H1 (cell line): Measurements from ENCODE around the gene RFFL. TPM values are rescaled to one million over a fixed set of nuclear protein-coding genes. Genes with fewer than 3 reads are reported as not detected.

ENCODE experiments used
- CTCF ChIA-PET: fragments of 300-600 bp; sonication (Branson Sonifier 250); formaldehyde crosslinking; loops from one replicate; lab custom pipeline; 2021; ENCODE audit not compliant: partially characterized antibody; lab: Charles Lee
- POLR2A ChIA-PET: fragments of 300-600 bp; sonication (Branson Sonifier 250); formaldehyde crosslinking; loops from one replicate; lab custom pipeline; 2021; ENCODE audit warnings: inconsistent platforms; ENCODE audit not compliant: partially characterized antibody; lab: Charles Lee
- DNase-seq, 2 experiments: peaks; one replicate each; pipeline versions ENCODE4 v3.0.0 to v3.0.0-alpha.2; 2010 to 2022; ENCODE audit warnings: low spot score in 2 of 2, low read depth in 1 of 2, mixed read lengths in 1 of 2
- FAIRE-seq: peaks from 2 replicates; lab custom pipeline; 2011; peaks lifted over from hg19 to GRCh38; lab: Jason Lieb, UNC
- H2AFZ ChIP-seq: 2 replicates; pipeline ENCODE4 v1.8.1; 2012; ENCODE audit warnings: low read length, inconsistent platforms
- H2AK5ac ChIP-seq: 2 replicates; pipeline ENCODE4 v1.6.1; 2013; ENCODE audit warnings: low read depth, low read length
- H2BK120ac ChIP-seq: replicated peaks from 2 replicates; pipeline ENCODE3; 2013; ENCODE audit warnings: low read depth, low read length, inconsistent platforms
- H2BK12ac ChIP-seq: 2 replicates; pipeline ENCODE4 v1.6.1; 2013; ENCODE audit warnings: low read depth, low read length
- H2BK15ac ChIP-seq: 2 replicates; pipeline ENCODE4 v1.6.1; 2013; ENCODE audit warnings: low read length
- H2BK20ac ChIP-seq: 2 replicates; pipeline ENCODE4 v1.6.1; 2013; ENCODE audit warnings: low read length
- H2BK5ac ChIP-seq: 2 replicates; pipeline ENCODE4 v1.6.1; 2013; ENCODE audit warnings: low read depth, low read length
- H3K14ac ChIP-seq: 2 replicates; pipeline ENCODE4 v1.6.1; 2013; ENCODE audit warnings: inconsistent platforms; ENCODE audit not compliant: insufficient read length
- H3K18ac ChIP-seq: 2 replicates; pipeline ENCODE4 v1.6.1; 2013; ENCODE audit warnings: low read length; ENCODE audit errors: extremely low read depth
- H3K23ac ChIP-seq: 2 replicates; pipeline ENCODE4 v1.6.1; 2013; ENCODE audit warnings: inconsistent platforms; ENCODE audit not compliant: insufficient read length
- H3K23me2 ChIP-seq: 2 replicates; pipeline ENCODE4 v1.6.1; 2013; ENCODE audit warnings: low read depth, low read length
- H3K27ac ChIP-seq: 2 replicates; pipeline ENCODE4 v1.6.1; 2011; ENCODE audit warnings: low read depth, low read length, inconsistent platforms
- H3K27me3 ChIP-seq, 4 experiments: replicated peaks in 1 of 4; 1 replicate in 1 of 4; 2 replicates in 3 of 4; pipeline versions ENCODE4 v1.6.1 to v1.8.1; 2011 to 2013; ENCODE audit warnings: low read length in 3 of 4, mild to moderate bottlenecking in 3 of 4, inconsistent platforms in 2 of 4, mixed read lengths in 2 of 4, moderate library complexity in 1 of 4; ENCODE audit not compliant: control insufficient read depth in 3 of 4, insufficient read depth in 3 of 4; ENCODE audit errors: extremely low read depth in 1 of 4
- H3K36me3 ChIP-seq, 4 experiments: 2 replicates each; pipeline versions ENCODE4 v1.6.1 to v1.8.1; 2011 to 2013; ENCODE audit warnings: mild to moderate bottlenecking in 4 of 4, low read length in 3 of 4, moderate library complexity in 2 of 4, control low read depth in 1 of 4, inconsistent platforms in 1 of 4; ENCODE audit not compliant: insufficient read depth in 4 of 4, control insufficient read depth in 2 of 4
- H3K4ac ChIP-seq: replicated peaks from 2 replicates; pipeline ENCODE3; 2013; ENCODE audit warnings: low read length, low read depth, mixed read lengths, inconsistent platforms; ENCODE audit not compliant: insufficient read length
- H3K4me1 ChIP-seq, 4 experiments: replicated peaks in 1 of 4; 1 replicate in 1 of 4; 2 replicates in 3 of 4; pipeline versions ENCODE4 v1.6.1 to v1.8.1; 2011 to 2013; ENCODE audit warnings: low read length in 3 of 4, inconsistent platforms in 2 of 4, mixed read lengths in 1 of 4; ENCODE audit not compliant: insufficient read depth in 4 of 4, control insufficient read depth in 3 of 4
- H3K4me2 ChIP-seq, 2 experiments: 2 replicates each; pipeline versions ENCODE4 v1.6.1 to v1.8.1; 2011 to 2013; ENCODE audit warnings: low read depth in 2 of 2, low read length in 2 of 2, control low read depth in 1 of 2, inconsistent platforms in 1 of 2, mild to moderate bottlenecking in 1 of 2; ENCODE audit not compliant: insufficient read depth in 1 of 2
- H3K4me3 ChIP-seq, 4 experiments: fragments of 200-600, 300-600 bp in 1 of 4; sonication (generic), shearing (Covaris generic), sonication (Bioruptor Twin) in 1 of 4; 2 replicates each; pipeline versions ENCODE4 v1.5.1 to v1.8.1; 2011 to 2016; ENCODE audit warnings: low read length in 4 of 4, low read depth in 3 of 4, control low read depth in 2 of 4, inconsistent platforms in 2 of 4, mild to moderate bottlenecking in 2 of 4, mixed read lengths in 1 of 4, moderate library complexity in 1 of 4; ENCODE audit not compliant: insufficient read depth in 2 of 4; ENCODE audit errors: extremely low read depth in 1 of 4
- H3K56ac ChIP-seq: replicated peaks from 2 replicates; pipeline ENCODE3; 2013; ENCODE audit warnings: low read depth, mild to moderate bottlenecking, mixed read lengths, low read length, inconsistent platforms; ENCODE audit not compliant: insufficient read length
- H3K79me1 ChIP-seq: 2 replicates; pipeline ENCODE4 v1.6.1; 2013; ENCODE audit warnings: low read depth, low read length, control low read depth
- H3K79me2 ChIP-seq, 2 experiments: 2 replicates each; pipeline versions ENCODE4 v1.6.1 to v1.8.1; 2012 to 2013; ENCODE audit warnings: low read length in 2 of 2, mild to moderate bottlenecking in 2 of 2, inconsistent platforms in 1 of 2; ENCODE audit not compliant: insufficient read depth in 2 of 2, control insufficient read depth in 1 of 2
- H3K9ac ChIP-seq, 4 experiments: replicated peaks in 1 of 4; 1 replicate in 1 of 4; 2 replicates in 3 of 4; pipeline versions ENCODE4 v1.6.1 to v1.8.1; 2011 to 2013; ENCODE audit warnings: low read depth in 3 of 4, low read length in 3 of 4, control low read depth in 2 of 4, mild to moderate bottlenecking in 2 of 4, moderate library complexity in 2 of 4, inconsistent platforms in 1 of 4; ENCODE audit errors: extremely low read depth in 1 of 4
- H3K9me3 ChIP-seq, 2 experiments: 2 replicates each; pipeline versions ENCODE4 v1.6.1 to v1.8.1; 2012 to 2013; ENCODE audit warnings: mild to moderate bottlenecking in 2 of 2, moderate library complexity in 2 of 2, control low read depth in 1 of 2, inconsistent platforms in 1 of 2, low read depth in 1 of 2, low read length in 1 of 2, mixed read lengths in 1 of 2; ENCODE audit not compliant: insufficient read depth in 2 of 2
- H4K20me1 ChIP-seq, 2 experiments: replicated peaks in 1 of 2; 2 replicates each; pipeline versions ENCODE3 to v1.8.1; 2011 to 2013; ENCODE audit warnings: inconsistent platforms in 2 of 2, low read length in 2 of 2, mild to moderate bottlenecking in 1 of 2; ENCODE audit not compliant: insufficient read depth in 2 of 2, control insufficient read depth in 1 of 2
- H4K5ac ChIP-seq: 2 replicates; pipeline ENCODE4 v1.6.1; 2013; ENCODE audit warnings: low read length, low read depth, mixed read lengths, inconsistent platforms; ENCODE audit not compliant: insufficient read length
- H4K8ac ChIP-seq: 2 replicates; pipeline ENCODE4 v1.8.0; 2013; ENCODE audit warnings: mild to moderate bottlenecking, moderate library complexity, low read length, inconsistent platforms; ENCODE audit not compliant: insufficient read depth; ENCODE audit errors: extremely low read depth
- H4K91ac ChIP-seq: replicated peaks from 2 replicates; pipeline ENCODE3; 2013; ENCODE audit warnings: low read length, mixed read lengths, inconsistent platforms; ENCODE audit not compliant: insufficient read length
- ATF2 ChIP-seq: IDR thresholded peaks from 2 replicates; pipeline ENCODE4 v1.6.1; 2012; ENCODE audit warnings: low read length, inconsistent platforms
- CHD2 ChIP-seq: IDR thresholded peaks from 2 replicates; pipeline ENCODE4 v1.6.1; 2012; ENCODE audit warnings: low read length, improper control_type of control experiment
- GABPA ChIP-seq: IDR thresholded peaks from 2 replicates; pipeline ENCODE4 v1.6.1; 2011; ENCODE audit warnings: mild to moderate bottlenecking, low read length, moderate library complexity, borderline replicate concordance; ENCODE audit not compliant: insufficient read depth
- JUND ChIP-seq: IDR thresholded peaks from 2 replicates; pipeline ENCODE4 v1.6.1; 2011; ENCODE audit warnings: mild to moderate bottlenecking, improper control_type of control experiment, low read length
- KDM4A ChIP-seq: IDR thresholded peaks from one replicate; pipeline ENCODE4 v1.7.1; 2012; ENCODE audit warnings: low read depth, mild to moderate bottlenecking, moderate library complexity, low read length, inconsistent platforms; ENCODE audit not compliant: severe bottlenecking
- POLR2A ChIP-seq, 2 experiments: IDR thresholded peaks; 1 replicate in 1 of 2; 2 replicates in 1 of 2; pipeline ENCODE4 v1.6.1; 2011; ENCODE audit warnings: low read depth in 2 of 2, low read length in 2 of 2, mild to moderate bottlenecking in 2 of 2; ENCODE audit errors: control extremely low read depth in 1 of 2
- SAP30 ChIP-seq: fragments of 300-600 bp; sonication (generic); IDR thresholded peaks from 2 replicates; pipeline ENCODE4 v1.7.1; 2012; ENCODE audit warnings: low read length, moderate library complexity, mild to moderate bottlenecking, inconsistent platforms; ENCODE audit not compliant: insufficient read depth, insufficient replicate concordance
- SP1 ChIP-seq: IDR thresholded peaks from 2 replicates; pipeline ENCODE4 v1.6.1; 2011; ENCODE audit warnings: low read depth, low read length
- SP2 ChIP-seq: IDR thresholded peaks from 2 replicates; pipeline ENCODE4 v1.6.1; 2012; ENCODE audit warnings: mild to moderate bottlenecking, low read length, inconsistent platforms
- SP4 ChIP-seq: IDR thresholded peaks from 2 replicates; pipeline ENCODE4 v1.6.1; 2012; ENCODE audit warnings: low read length, inconsistent platforms
- whole genome bisulfite sequencing, 2 experiments: shearing (Covaris generic) in 1 of 2; methylation state at CpG; one replicate each; pipeline versions ENCODE4 v1.1.6 to v1.1.7; 2013 to 2015; ENCODE audit warnings: low lambda C conversion rate in 2 of 2, mixed read lengths in 2 of 2, inconsistent platforms in 1 of 2, low coverage in 1 of 2, missing lambda C conversion rate in 1 of 2; ENCODE audit not compliant: insufficient replicate concordance in 2 of 2, insufficient coverage in 1 of 2, insufficient read length in 1 of 2; ENCODE audit errors: extremely low coverage in 1 of 2, missing lambda C conversion rate in 1 of 2; 5-methylcytosine and 5-hydroxymethylcytosine counted together
- polyA plus RNA-seq, 7 experiments: library from polyadenylated mRNA; depleted of rRNA in 3 of 7; stranded (reverse) in 5 of 7; unstranded in 2 of 7; fragments of >200 nt in 5 of 7; fragments of 200-250 nt in 2 of 7; gene quantifications; 1 replicate in 5 of 7; 2 replicates in 1 of 7; 4 replicates in 1 of 7; pipeline versions ENCODE4 v1.2.1 to v1.2.3, GENCODE V29; 2011 to 2013; ENCODE audit warnings: missing spikeins in 2 of 7, mixed read lengths in 2 of 7
- total RNA-seq: library from RNA; stranded (reverse); fragmentation: NEBNext Ultra II Directional; extraction: Animal tissue kit (Norgen Biotek cat#: 25700); gene quantifications from 2 replicates; pipeline ENCODE4 v1.2.1, GENCODE V29; 2021

The RFFL gene
- total and polyA plus RNA-seq, 2 of the 8 experiments (the other 6 are each of a cell fraction or from before 2014, with no cell fraction given) = 14.0 to 24.5 TPM

GRCh38 chr17:35103271-35103670, 39.8 kb upstream of the RFFL start:
- WGBS, 2 experiments = 94% methylated on average over 4 of the region's 5 CpGs; no CpG with 5 or more reads in 1 of the 2 experiments
- FAIRE-seq = no peak

More at GRCh38 chr17:35103271-35103670, 39.8 kb upstream of the RFFL start:
- Histone ChIP-seq H3K4me1 (no peaks in the 10 kb centered on the region), H2BK12ac (no peak overlapping the region), H3K79me2 (no peaks in the 10 kb centered on the region), H3K23me2 (no peaks in the 10 kb centered on the region), H2BK5ac (no peak overlapping the region), H3K56ac (no peak overlapping the region), H3K4ac (no peak overlapping the region), H2AK5ac (no peak overlapping the region), H3K9ac (no peak overlapping the region), H3K23ac (no peak overlapping the region), H3K27me3 (no peaks in the 10 kb centered on the region), H3K4me3 (no peak overlapping the region), H3K14ac (no peak overlapping the region), H3K4me2 (no peak overlapping the region), H4K8ac (no peak overlapping the region), H3K18ac (no peak overlapping the region), H3K9me3 (no peaks in the 10 kb centered on the region), H3K27ac (no peak overlapping the region), H2BK120ac (no peak overlapping the region), H4K5ac (no peak overlapping the region), H4K20me1 (no peaks in the 10 kb centered on the region), H3K79me1 (peaks cover 2% of the 10 kb centered on the region; the same call in 1 of the 2 replicates), H2AFZ (no peak overlapping the region), H3K36me3 (peaks cover 6 to 9% (median 8%) of the 10 kb centered on the region in 4 experiments; a peak in 5 of 8 replicates), H4K91ac (no peak overlapping the region), H2BK20ac (no peak overlapping the region), H2BK15ac (no peak overlapping the region)
- no peak for DNase-seq
- TF ChIP-seq SAP30 = no peak
- no peak for TF ChIP-seq SP4
- TF ChIP-seq GABPA = no peak
- no peak for TF ChIP-seq SP2
- TF ChIP-seq JUND = no peak
- no peak for TF ChIP-seq POLR2A (IDR thresholded peaks at IDR 0.05; ENCODE audit: control extremely low read depth in 1 of 2, low read depth in 2 of 2, low read length in 2 of 2)
- TF ChIP-seq CHD2 = no peak
- no peak for TF ChIP-seq ATF2
- no peak for TF ChIP-seq SP1
- TF ChIP-seq KDM4A = no peak
- POLR2A ChIA-PET = interaction anchor here (0.8 to 3.0 kb wide), 3 partner anchors 10 to 15 kb away, joined by 3 to 15 read pairs (median 3); no protein-coding TSS in a partner anchor
- CTCF ChIA-PET = interaction anchor here (1.0 to 1.5 kb wide), 3 partner anchors 14 to 631 kb away, joined by 4 to 5 read pairs (median 5); partner anchors contain the start of gene RAD51D
